DMS114 treated with DMSO at 0.1 percent for 48 hours (cell line): ENCODE results near the gene CRYBA2.

Experiments
- DNase-seq: peaks from one replicate; lab custom pipeline; 2025; ENCODE audit not compliant: unreplicated experiment; lab: John Stamatoyannopoulos, UW

Gene CRYBA2

GRCh38 chr2:218958276-218958675, 34.9 kb downstream of the CRYBA2 start:
- DNase-seq = no peak

DNA sequence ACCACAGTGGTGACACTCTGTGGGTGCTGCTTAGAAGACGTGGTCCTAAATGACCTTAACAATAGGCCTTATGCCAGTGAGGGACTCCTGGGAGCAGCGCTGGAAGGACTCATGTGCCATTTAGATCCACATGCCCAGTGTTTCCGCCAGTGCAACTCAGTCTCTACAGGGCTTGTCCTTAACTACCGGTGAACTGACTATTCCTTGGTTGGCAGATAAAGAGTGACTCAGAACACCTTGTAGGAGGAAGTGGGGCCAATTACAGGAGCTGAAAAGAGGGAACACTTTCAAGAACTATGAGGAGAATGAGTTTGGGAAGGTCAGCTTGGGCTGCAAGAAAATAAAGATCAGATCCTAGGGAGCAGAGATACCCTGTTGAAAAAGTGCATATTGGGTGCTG, 35.6 kb downstream of the CRYBA2 start:
- no peak for DNase-seq

DNA sequence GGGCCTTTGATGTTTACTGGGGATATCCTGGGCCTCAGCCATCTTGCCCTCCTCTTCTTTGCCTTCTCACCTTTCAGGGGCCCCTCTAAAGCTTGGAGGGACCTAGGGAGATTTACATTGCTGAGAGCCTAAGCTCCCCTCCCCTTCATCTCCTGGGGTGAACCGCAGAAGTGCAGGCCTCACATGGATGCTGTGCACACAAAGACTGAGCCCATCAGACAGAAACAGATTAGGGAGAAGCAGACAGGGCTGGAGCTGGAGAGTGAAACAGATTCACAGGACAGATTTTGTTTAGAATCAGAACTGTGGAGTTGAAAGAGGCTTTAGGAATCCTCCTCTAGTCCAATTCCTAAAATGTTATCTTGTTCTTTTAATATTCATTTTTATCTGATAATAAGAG, 37.2 kb downstream of the CRYBA2 start:
- no peak for DNase-seq

DNA sequence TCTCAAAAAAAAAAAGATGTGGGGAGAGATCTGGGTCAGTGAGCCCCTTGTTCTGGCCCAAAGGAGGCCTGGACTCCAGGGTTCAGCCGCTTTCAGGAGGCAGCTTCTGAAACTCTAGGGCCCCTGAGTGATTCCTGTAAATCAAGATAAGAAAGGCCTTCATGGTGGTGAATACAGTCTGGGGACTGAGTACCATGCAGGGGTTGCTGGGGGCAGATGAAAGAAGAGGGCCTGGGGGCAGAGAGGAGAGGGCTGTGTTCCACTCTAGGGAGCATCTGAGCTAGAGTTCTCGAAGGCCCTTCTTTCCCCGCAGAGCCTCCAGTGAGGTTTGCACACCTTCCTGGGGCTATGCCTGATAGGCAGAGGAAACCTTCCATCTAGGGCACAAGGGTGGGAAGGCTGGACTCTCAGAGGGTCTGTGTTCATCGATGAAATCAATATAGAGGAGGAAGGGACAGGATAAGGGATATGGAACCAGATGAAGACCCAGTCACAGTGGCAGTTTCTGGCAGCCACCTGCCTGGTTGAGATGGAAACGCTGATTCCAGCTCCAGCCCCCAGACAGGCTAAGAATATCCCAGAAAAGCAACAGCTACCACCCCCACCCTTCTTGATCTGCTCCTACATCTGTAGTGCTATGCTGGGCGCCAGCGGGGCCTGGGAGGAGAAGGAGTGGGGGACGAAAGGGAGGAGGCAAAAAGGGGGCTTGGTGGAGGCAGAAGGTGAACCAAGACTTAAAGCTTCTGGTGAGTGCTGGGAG, 38.5 kb downstream of the CRYBA2 start:
- no peak for DNase-seq

DNA sequence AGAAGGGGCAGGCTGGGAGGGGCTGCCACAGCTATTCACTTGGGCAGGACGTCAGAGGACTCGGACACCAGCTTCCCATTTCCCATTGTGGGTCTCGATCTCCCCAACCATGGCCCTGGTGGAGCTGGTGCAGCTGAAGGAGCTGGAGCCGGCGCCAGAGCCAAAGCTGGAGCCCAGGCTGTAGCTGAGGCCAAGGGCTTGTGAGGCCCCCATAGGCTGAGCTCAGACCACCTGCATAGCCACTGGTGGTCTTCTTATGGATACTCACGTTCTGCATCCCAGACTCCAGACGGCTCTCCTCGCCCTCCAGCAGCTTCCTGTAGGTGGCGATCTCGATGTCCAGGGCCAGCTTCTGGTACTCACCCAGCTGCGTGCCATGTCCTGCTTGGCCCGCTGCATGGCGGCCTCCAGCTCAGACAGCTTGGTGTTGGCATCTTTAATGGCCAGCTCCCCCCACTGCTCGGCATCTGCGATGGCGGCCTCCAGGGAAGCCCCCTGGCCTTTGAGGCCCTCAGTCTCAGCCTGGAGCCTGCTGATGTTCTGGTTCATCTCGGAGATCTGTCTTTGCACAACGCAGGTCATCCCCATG, 39.8 kb downstream of the CRYBA2 start:
- DNase-seq = no peak

DNA sequence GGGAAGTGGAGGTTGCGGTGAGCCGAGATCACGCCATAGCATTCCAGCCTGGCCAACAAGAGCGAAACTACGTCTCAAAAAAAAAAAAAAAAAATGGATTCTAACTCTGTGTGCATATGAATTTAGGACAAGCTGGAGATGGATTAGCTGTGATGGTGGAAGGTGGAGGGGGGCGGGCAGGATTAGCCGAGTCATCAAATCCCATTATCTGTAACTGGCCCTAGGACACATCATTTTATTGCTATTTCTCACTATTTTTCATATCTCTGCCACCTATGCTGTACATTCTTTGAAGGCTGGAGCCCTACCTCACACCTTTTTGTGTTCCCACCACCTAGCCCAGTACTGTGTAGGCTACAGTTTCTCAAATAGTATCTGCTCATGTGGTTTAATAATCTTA, 41.1 kb downstream of the CRYBA2 start:
- DNase-seq = no peak

DNA sequence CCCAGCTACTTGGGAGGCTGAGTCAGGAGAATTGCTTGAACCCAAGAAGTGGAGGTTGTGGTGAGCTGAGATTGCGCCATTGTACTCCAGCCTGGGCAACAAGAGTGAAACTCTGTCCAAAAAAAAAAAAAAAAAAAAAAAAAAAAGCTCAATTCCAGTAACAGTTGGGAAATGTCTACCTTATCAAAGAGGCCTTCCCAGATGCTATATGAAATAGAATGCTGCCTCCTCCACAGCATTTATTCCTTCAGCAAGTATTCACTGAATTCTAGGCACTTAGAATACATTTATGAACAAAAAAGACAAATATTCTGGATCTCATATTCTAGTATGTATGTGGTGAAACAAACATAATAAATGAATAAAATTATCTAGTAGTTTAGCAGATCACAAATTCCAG, 46.6 kb downstream of the CRYBA2 start:
- no peak for DNase-seq

DNA sequence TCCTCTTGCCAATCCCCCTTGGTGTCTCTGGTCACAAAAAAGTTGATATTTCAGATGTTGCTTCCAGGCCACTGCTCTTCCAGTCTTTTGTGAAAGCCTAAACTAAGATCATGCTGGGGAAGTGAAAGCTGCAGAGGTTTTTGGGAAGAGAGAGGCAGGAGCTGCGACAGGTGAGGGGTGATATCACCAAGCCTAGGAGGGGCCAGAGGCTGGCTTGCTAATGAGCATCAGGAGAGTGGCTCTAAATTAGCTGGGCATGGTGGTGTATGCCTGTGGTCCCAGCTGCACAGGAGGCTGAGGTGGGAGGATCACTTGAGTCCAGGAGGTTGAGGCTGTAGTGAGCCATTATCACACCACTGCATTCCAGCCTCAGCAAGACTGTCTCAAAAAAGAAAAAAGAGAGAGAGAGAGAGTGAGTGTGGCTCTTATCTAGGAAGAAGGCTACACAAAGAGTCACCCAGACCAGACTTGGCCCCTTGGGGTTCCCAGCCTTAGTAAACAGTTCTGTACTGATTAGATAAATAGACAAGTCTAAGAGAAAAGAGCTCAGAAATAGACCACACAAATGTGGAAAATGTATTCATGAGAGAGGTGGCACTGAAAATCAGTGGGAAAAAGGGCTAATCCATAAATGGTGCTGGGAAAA, 48.3 kb downstream of the CRYBA2 start:
- DNase-seq = no peak
